Ovary (tissue), 9 donors: ENCODE results near the gene TCFL5. TPM values are rescaled to one million over a fixed set of nuclear protein-coding genes. Genes with fewer than 3 reads are reported as not detected.

Experiments
- DNase-seq, 5 donors: peaks; one replicate each; pipeline ENCODE4 v3.0.0-alpha.2; 2019 to 2020
- H3K27ac ChIP-seq, 2 donors: fragments of 200-600 bp; one replicate each; pipeline versions ENCODE4 v1.5.1 to v1.8.0; 2019 to 2022
- H3K27me3 ChIP-seq: fragments of 200-600 bp; one replicate; pipeline ENCODE4 v1.8.0; 2022
- H3K36me3 ChIP-seq: fragments of 200-600 bp; sonication (generic); one replicate; pipeline ENCODE4 v1.5.1; 2019
- H3K4me1 ChIP-seq: one replicate; pipeline ENCODE4 v1.8.1; 2013; ENCODE audit warnings: mild to moderate bottlenecking, moderate library complexity; ENCODE audit not compliant: insufficient read depth
- H3K4me3 ChIP-seq: fragments of 200-600 bp; sonication (generic); one replicate; pipeline ENCODE4 v1.5.1; 2017
- H3K9me3 ChIP-seq, 2 donors: fragments of 200-600 bp in 1 of 2; sonication (generic) in 1 of 2; one replicate each; pipeline versions ENCODE4 v1.5.1 to v1.8.1; 2013 to 2019; ENCODE audit warnings: mild to moderate bottlenecking in 1 of 2, moderate library complexity in 1 of 2
- CTCF ChIP-seq, 3 donors: fragments of 450-650 bp in 2 of 3; fragments of 200-600 bp in 1 of 3; IDR thresholded peaks; one replicate each; pipeline versions ENCODE4 v1.5.1 to v1.8.0; 2016 to 2022; ENCODE audit warnings: antibody characterized with exemption in 3 of 3, mild to moderate bottlenecking in 1 of 3
- EP300 ChIP-seq: sonication (generic); formaldehyde crosslinking; IDR thresholded peaks from one replicate; pipeline ENCODE4 v1.6.1; 2017; ENCODE audit warnings: antibody characterized with exemption
- POLR2A ChIP-seq: fragments of 450-650 bp; IDR thresholded peaks from one replicate; pipeline ENCODE4 v1.6.1; 2017; ENCODE audit warnings: antibody characterized with exemption, mild to moderate bottlenecking, moderate library complexity
- WGBS, 3 donors: extraction: QIAGEN DNeasy Blood & Tissue Kit in 1 of 3; methylation state at CpG; one replicate each; pipeline versions ENCODE4 v1.1.5 to v1.1.7; 2013 to 2017; 5-methylcytosine and 5-hydroxymethylcytosine counted together
- intact Hi-C, 4 donors: fragments of 100-400 bp; cut with DNase I; formaldehyde crosslinking; loops; one replicate each; pipeline versions ENCODE4 v1.11.0 to v1.15.1; 2022 to 2023
- polyA plus RNA-seq, 2 donors: library from polyadenylated mRNA; stranded (reverse); fragments of 200-250 nt in 1 of 2; fragments of 350-450 nt in 1 of 2; fragmentation: Illumina TruSeq in 1 of 2; extraction: RNeasy Lipid Tissue Mini Kit (QIAGEN cat#74804) in 1 of 2; gene quantifications; one replicate each; pipeline ENCODE4 v1.2.3, GENCODE V29; 2013 to 2014
- total RNA-seq, 7 donors: library from RNA; depleted of rRNA in 2 of 7; stranded (reverse); fragments of >200 nt in 2 of 7; fragmentation: NEBNext Ultra II Directional in 3 of 7; extraction: Animal tissue kit (Norgen Biotek cat#: 25700) in 3 of 7; gene quantifications; one replicate each; pipeline versions ENCODE4 v1.1.0 to v1.2.4, GENCODE V29; 2016 to 2023
- donor health status: DM: no; HTN: no; CAD: no; lungs with moderate emphysema.
- donor health status: DM: no; HTN: no; CAD: no.
- donor health status: Bipolar disorder and iron deficiency.
- donor health status: DM: yes; HTN: yes; CAD: no.
- donor health status: DM: no; HTN: no; CAD: no.
- donor health status: DM: yes; HTN: yes; CAD: no.

Gene TCFL5
- total and polyA plus RNA-seq, 9 donors, result 8.1 to 17.9 (median 12.3) TPM

GRCh38 chr20:62806383-62807050 is 55.1 kb downstream of the TCFL5 start:
- Histone ChIP-seq H3K4me1 (peaks cover 10% of the 10 kb centered on the region), H3K27me3 (no peaks in the 10 kb centered on the region), H3K4me3 (peak overlapping the region; percentile 79), H3K9me3 (no peaks in the 10 kb centered on the region), H3K36me3 (no peaks in the 10 kb centered on the region), H3K27ac (no peak overlapping the region)
- DNase-seq, result no peak
- WGBS, 3 donors, result 58 to 67% (median 67%) methylated on average over 10 to 11 of the region's 11 CpGs
- intact Hi-C loops, result loop anchor here in 2 of 4 donors (5.0 kb wide), 1 partner anchor 139 kb away; no protein-coding TSS in a partner anchor
- TF ChIP-seq CTCF (IDR thresholded peaks at IDR 0.05) (no peak), POLR2A (no peak), EP300 (no peak)

- Histone ChIP-seq H3K9me3 (no peaks in the 10 kb centered on the region), H3K27me3 (no peaks in the 10 kb centered on the region), H3K4me1 (peaks cover 10% of the 10 kb centered on the region), H3K4me3 (peak overlapping the region; percentile 79), H3K36me3 (no peaks in the 10 kb centered on the region), H3K27ac (no peak overlapping the region)
- no peak for TF ChIP-seq EP300
- no peak for TF ChIP-seq POLR2A
- TF ChIP-seq CTCF (IDR thresholded peaks at IDR 0.05), result no peak
- WGBS, 3 donors, result 25 to 29% (median 27%) methylated on average over 17 to 25 of the region's 25 CpGs
- intact Hi-C loops, result loop anchor here in 2 of 4 donors (5.0 kb wide), 1 partner anchor 139 kb away; no protein-coding TSS in a partner anchor
- DNase-seq, result peak; percentile 46 to 68 (median 63)
These were observed 55.8 kb downstream of the TCFL5 start for GRCh38 chr20:62805711-62806382.

GRCh38 chr20:62805155-62805710 is 56.4 kb downstream of the TCFL5 start:
- Histone ChIP-seq H3K36me3 (no peaks in the 10 kb centered on the region), H3K9me3 (no peaks in the 10 kb centered on the region), H3K4me1 (peaks cover 10% of the 10 kb centered on the region), H3K27ac (peak overlapping the region; percentile 73 to 85), H3K27me3 (no peaks in the 10 kb centered on the region), H3K4me3 (peak overlapping the region; percentile 79)
- TF ChIP-seq EP300, result no peak
- TF ChIP-seq CTCF (IDR thresholded peaks at IDR 0.05), result no peak
- no peak for TF ChIP-seq POLR2A
- intact Hi-C loops, result loop anchor here in 2 of 4 donors (5.0 kb wide), 1 partner anchor 138 kb away; no protein-coding TSS in a partner anchor
- peak in 1 of 5 donors; percentile 62 for DNase-seq
- 0% methylated on average over 24 to 58 of the region's 58 CpGs for WGBS, 3 donors

- Histone ChIP-seq H3K27ac (peak within 1 kb of the TSS; percentile 73 to 85), H3K4me3 (peak within 1 kb of the TSS; percentile 79), H3K36me3 (no peaks in the 10 kb centered on the region), H3K27me3 (no peaks in the 10 kb centered on the region), H3K4me1 (peaks cover 10% of the 10 kb centered on the region), H3K9me3 (no peaks in the 10 kb centered on the region)
- 0 to 1% (median 1%) methylated on average over 26 to 75 of the region's 77 CpGs for WGBS, 3 donors
- DNase-seq, result peak; percentile 73 to 81 (median 80)
- intact Hi-C loops, result loop anchor here in 2 of 4 donors (5.0 kb wide), 2 partner anchors 137 to 397 kb away; partner anchors contain the start of gene CABLES2 (in 1 of the 2)
- TF ChIP-seq EP300, result no peak
- TF ChIP-seq POLR2A, result peak; percentile 39
These were observed 56.9 kb downstream of the TCFL5 start, which contains the start of gene OGFR for GRCh38 chr20:62804627-62805154. TSS of gene OGFR (plus strand) at chr20:62804835. CDS start at chr20:62804860, 25 bp downstream.
